ENCODE results near the gene LRTM2.

Gene LRTM2

DNA sequence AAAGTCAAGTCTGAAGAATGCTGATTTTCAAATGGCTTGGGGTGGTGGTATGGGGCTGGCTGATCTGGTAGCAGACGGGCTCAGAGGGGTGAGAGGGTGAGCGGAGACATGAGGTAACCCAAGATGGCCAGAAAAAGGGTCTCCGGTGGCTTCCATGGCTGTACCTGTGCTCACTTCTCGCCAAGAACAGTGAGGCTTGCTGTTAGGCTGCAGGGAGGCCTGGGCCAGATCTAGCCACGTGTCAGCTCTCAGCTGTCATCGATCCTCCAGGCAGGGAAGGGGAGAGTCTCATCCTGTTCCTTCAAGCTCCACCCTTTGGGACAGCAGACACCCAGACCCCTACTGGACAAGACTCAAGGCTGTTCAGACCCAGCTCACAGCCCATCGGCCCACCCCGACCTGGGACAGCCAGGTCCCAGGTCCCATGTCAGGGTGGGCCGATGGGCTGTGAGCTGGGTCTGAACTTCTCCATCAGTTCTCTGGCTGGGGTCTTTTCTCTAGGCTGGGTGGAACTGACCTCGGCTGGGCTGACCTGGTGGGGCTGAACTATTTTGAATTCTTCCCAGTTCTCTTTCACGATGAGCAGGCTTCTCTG, 9.0 kb downstream of the LRTM2 start:
- no peak for DNase-seq (ENCODE audit: low read depth in 2 of 2)

DNA sequence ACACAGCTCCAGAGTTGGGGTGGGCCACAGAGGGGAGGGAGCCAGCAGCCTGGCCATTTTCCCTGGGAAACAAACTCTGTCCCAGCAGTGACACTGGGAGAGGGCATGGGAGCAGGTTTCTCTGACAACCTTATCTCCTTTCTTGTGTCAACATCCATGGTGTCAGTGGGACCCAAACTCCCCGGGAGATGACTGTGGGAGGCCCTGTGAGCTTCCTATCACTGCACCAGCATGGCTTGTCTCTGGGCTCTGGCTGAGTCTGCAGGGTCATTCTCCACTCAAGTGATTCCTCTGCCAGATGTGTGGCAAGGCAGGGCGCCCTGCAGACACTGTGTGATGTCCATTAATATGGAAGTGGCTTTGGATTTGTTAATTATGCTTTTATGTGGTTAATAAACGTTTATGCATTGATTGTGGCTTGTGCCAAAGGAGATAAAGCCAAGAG, 10.1 kb downstream of the LRTM2 start:
- no peak for DNase-seq (ENCODE audit: low read depth in 2 of 2)

DNA sequence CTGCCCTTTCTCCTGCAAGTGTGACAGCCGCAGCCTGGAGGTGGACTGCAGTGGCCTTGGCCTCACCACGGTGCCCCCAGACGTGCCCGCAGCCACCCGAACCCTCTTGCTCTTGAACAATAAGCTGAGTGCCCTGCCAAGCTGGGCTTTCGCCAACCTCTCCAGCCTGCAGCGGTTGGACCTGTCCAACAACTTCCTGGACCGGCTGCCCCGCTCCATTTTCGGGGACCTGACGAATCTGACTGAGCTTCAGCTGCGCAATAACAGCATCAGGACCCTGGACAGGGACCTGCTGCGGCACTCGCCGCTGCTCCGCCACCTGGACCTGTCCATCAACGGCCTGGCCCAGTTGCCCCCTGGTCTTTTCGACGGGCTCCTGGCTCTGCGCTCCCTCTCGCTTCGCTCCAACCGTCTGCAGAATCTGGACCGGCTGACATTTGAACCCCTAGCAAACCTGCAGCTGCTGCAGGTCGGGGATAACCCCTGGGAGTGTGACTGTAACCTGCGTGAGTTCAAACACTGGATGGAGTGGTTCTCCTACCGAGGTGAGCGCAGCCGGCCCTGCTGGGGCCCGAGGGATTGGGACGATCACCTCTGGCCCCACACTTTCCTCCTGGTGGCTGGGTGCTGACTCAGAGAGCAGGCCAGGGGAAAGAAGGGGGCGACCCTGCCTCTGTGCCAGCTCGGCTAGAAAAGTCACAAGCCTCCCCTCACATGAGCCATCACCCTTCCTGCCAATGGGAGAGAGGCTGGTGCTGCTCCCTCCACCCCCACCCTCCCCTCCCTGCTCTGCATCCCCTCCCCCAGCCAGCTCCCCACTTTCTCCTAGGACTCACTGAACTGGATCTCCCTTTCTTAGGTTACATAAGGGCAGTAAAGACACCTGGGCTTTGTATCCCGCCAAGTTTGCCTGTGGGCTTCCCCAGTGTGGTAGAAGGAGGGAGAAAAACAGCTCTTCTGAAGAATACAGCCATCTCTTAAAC, 10.9 kb downstream of the LRTM2 start:
- peak in 1 of 2 donors; percentile 8 for DNase-seq (ENCODE audit: low read depth in 2 of 2)

DNA sequence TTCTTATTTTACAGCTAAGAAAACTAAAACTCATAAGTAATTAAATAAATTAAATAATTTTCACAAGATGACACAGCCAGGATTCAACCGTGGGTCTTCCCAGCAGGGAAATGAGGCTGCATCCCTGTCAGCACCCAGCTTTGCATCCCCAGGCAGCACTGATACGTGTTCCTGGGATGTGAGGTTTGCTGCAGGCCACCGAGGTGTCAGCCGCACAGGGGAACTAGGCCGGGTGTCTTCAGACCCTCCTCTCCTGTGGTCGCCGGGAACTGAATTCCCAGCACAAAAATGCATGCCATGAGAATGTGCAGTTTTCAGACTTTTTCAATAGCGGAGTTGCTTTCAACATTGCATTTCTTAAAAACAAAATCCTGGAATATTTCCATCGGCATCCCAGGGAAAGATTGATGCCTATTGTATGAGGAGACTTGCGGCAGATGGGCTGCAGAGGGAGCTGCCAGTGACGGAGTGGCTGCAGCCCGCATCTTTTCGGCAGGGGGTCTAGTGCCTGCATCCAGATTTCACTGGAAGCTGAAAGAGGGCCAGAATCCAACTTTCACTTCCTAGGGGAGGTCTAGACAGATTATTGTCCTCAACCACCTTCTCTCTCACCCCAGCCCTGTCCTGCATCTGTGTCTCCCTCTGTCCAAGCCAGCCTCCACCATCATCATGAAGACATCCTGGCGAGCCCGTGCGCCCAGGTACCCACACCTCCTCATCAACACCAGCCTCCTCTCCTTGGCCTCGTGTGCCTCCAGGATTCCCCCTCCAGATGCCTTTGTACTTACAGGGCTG, 12.6 kb downstream of the LRTM2 start:
- DNase-seq (ENCODE audit: low read depth in 2 of 2), result no peak

DNA sequence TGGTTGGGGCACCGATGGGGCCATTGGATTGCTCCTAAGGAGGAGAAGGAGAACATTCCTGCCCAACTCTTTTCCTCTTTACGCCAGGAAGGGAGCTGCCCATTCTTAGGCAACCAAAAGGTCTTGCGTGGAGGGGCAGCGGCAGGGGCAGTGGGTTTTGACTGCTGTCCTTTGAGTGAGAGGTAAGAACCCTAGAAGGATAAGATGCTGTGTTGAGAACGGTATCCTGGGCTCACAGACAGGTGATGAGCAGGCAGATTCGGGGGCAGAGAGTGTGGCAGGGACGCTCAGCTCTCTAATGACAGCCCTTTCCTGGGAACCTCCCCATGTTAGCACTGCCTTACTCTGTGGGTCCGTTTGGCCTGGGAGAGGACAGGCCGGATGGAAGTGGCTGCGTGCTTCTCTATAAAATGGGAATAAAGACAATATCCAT, 13.2 kb downstream of the LRTM2 start:
- DNase-seq (ENCODE audit: low read depth in 2 of 2), result no peak

DNA sequence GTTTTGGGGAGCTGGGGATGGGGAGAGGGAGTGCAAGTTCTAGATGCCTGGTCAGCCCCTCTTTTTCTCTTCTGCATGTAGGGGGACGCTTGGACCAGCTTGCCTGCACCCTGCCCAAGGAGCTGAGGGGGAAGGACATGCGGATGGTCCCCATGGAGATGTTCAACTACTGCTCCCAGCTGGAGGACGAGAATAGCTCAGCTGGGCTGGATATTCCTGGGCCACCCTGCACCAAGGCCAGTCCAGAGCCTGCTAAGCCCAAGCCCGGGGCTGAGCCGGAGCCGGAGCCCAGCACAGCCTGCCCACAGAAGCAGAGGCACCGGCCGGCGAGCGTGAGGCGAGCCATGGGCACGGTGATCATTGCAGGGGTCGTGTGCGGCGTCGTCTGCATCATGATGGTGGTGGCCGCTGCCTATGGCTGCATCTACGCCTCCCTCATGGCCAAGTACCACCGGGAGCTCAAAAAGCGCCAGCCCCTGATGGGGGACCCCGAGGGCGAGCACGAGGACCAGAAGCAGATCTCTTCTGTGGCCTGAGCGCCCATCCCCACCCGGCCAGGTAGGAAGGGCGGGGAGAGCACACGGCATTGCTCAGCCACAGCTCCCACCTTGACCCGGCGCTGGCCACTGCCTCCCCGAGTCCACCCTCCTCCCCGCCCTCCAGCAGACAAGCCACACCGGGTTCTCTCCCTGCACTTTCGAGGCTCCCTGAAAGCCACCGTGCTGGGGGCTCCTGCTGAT, 14.0 kb downstream of the LRTM2 start:
- DNase-seq (ENCODE audit: low read depth in 2 of 2), result no peak

DNA sequence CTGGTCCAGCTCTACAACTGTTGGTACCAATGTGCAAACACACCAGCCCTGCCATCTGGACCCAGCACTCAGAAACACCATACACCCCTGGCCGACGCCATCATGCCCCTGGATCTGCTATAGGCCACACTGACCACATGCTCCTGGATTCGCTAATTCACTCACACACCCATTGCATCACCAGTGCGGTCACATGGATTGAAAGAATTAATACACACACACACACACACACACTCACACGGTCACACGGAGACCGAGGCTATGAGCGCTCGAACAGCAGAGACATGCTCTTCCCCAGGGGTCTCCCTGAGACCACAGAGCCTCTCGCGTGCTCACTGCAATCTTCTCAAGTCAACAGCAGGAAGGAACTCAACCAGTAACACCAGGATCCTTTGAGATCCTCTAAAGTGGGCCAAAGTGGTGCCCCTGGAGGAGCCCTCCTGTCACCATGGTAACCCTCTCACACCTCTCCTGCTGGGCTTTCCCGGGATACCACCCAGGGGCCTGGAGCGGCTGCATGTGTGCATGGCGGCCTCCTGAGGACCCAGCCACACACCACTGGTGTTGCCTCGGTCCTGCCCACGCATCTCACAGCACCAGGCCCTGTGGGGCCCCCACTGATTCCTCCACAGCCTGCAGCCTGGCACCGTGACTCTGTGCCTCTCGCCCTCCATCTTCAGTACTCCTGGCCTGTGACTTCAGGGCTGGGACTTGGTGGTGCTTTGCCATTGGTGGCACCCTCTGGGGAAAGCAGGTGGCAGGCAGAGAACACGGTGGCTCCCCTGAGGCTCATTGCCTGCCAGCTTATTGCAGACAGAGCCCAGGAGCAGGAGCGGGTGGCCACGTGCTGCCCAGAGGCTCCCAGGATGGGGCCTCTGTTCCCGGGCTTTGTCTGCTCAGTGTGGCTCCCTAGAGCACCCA, 15.1 kb downstream of the LRTM2 start:
- DNase-seq (ENCODE audit: low read depth in 2 of 2), result no peak

DNA sequence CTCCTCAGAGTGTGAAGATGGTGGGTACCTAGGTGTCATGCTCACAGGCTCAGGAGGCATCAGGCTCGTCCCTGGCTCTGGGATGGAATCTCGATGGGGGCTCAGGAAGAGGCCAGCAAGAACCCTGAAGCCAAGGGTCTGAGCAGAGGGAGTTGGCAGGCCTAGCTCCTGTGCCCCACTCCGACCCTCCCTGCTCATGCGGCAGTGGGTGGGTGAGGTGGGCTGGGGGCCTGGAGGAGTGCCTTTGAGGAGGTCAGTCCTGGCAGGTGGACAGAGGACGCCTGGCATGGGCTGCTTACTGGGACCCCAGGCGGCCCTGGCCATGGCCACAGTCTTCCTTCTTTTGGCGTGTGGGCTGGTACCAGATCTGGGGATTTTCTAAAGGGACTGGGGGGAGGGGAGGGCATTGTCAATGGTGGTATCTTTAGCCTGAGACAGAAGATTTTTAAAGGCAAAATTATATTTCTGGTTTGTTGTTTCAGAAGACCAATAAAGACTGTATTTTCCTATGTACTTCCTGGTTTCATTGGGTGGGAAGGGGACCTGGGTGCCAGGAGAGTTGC, 16.0 kb downstream of the LRTM2 start:
- no peak for DNase-seq (ENCODE audit: low read depth in 2 of 2)

DNA sequence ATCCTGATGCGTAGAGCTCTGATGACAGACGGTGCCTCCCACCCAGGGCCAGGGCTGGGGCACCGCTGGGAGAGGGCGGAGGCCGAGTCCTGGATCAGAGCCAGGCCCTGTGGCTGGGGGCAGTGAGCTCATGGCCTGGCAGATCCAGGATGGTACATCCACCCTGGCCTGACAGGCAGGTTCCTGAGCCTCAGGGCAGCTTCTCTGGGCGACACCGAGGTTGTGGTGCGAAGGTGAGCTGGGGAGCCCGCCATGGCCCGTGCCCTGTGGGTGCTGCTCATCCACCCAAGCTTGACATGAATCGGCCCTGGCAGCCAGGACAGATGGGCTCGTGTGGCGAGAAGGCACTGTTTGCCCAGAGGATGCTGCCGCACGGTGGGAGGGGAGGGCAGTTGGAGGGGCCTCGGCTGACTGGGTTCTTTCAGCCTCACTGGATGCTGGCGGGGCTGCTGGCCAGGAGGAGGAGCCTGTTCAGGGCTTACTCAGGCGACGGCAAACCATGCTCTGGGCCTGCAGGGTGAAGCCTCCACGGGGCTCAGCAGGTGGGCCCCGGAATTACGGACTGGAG, 16.6 kb downstream of the LRTM2 start:
- no peak for DNase-seq (ENCODE audit: low read depth in 2 of 2)

DNA sequence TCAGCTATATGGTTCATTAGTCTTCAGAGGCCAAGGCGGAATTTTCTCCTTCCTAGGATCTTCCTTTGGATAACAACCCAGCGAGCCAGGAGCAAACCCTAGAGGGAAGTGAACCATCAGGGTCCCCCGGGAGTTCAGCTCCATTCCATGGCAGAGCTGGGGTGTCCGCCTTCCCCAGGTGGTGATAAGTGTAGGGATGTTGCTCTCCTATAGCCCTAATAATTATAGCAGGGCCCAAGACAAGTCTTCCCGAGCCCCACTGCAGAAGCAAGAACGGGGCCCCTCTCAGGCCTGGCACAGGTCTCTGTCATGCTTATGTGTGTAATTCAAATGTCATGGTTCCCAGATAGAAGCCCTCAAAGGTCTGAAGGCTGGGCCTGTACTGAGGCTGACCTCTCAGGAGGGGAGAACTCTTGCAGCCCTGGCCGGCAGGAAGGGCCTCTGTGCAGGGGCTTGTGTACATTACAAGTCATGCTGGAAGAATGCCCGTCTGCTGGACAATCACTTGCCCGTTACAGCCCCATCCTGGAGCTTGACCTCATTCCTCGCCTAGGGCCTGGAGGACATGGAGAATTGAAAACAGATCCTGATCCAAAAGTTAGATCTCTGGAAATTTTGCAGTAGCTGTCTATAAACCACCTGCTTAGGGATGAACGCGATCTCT, 17.3 kb downstream of the LRTM2 start:
- no peak for DNase-seq (ENCODE audit: low read depth in 2 of 2)

DNA sequence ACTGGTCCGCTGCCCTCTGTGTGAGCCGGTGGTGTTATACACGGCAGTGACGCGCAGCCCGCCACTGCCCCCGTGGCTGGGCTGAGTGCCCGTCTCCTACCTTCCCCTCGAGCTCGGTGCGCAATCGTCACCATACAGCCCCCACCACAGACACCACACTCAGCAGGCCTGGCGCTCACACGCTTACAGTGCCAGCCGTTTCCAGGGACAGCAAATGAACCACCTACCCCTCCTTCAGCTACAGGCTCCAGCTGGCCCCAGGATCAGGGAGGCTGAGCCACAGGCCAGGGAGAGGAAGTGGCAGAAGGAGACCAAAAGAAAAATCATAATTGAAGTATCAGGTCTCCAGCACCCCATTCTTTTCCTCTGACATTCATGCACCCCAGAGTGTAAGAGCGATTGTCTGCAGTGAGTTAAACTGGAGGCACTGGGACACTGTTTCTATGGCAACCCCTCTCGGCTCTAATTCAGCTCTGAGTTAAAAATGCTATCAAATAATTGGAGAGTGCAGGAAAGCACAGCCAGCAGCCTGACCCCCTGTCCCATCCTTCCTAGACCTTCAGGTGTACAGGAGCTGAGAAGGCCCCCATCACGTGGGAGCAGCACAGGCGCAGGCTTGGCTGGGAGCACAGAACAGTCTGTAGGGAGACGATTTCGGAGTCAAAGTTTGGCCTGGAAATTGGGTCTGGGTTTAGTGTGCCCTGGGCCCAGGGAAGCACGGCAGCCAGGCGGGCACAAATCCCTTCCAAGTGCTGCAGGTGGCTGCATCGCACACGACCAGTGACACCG, 18.0 kb downstream of the LRTM2 start:
- no peak for DNase-seq (ENCODE audit: low read depth in 2 of 2)

DNA sequence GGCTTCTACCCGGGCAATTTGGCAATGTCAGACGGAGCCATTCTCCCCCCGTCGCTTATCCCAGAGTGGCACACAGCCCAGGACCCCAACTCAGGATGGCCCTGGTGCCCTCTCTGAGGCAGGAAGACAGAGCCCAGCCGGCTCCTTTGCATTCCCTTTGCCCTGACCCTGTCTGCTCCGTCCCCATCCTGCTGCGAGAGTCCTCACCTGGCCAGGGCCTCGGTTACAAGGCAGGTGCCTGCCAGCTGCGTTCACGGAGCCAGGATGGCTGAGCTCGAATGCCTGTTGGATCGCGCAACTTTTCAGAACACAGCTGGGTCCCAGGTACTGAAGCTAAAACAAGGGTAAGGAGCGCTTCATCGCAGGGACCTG, 18.6 kb downstream of the LRTM2 start:
- DNase-seq (ENCODE audit: low read depth in 2 of 2), result no peak

DNA sequence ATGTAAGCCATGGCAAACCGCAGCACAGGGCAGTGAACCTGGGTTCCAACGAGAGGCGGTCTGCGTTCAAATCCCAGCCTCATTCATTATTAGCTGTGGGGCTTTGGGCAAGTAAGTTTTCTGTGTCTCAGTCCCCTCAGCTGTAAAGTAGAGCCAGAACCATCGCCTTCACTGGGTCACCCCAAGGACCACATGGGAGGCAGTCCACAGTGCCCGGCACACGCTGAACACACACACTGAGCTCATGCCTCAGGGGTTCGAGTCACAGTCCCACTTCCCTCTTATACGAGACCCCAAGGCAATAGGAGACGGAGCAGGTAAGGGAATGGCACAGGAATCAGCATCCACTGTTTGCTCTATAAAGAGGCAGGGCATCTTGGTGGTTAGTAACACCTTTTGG, 19.1 kb downstream of the LRTM2 start:
- no peak for DNase-seq (ENCODE audit: low read depth in 2 of 2)

DNA sequence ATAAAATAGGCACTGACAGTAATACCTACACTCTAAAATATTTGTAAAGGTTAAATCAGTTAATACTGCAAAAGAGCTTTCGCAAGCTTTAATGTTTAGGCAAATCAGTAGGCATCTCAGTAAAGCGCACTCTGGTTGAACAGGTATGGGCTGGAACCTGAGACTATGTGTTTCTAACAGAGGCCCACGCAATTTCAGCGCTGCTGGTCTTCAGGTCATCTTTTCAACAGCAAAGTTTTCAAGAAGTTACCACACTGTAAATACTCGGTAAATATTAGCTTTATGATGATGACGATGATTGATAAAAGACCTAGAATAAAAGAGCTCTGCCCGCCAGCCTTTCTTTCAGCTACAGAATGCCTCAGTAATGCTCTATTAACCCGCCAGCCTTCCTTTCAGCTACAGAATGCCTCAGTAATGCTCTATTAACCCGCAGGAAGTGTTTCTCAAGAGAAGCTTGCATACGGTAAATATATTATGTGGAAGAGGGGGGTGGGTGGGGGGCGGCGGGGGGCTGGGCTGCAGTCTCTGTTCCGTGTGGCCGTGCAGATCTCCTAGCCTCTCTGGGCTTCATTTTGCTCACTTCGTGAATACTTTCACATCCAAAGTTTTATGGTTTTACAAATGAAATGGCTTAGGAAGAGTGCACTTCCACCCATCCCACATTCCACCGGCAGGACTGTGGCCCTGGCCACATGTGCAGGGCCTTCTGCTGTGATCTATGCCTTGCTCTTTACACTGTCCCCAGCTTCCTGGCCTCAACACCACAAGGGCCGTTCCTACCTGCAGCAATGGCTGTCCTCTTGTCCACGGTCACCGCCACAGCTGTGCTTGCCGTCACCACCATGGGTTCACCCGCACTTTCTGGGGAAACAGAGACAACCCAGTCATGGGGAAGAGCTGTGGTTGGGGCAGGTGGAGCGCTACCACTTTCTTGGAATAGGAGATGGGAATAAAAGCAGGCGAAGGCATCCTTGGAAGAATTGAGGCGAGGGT, 19.9 kb downstream of the LRTM2 start:
- no peak for DNase-seq (ENCODE audit: low read depth in 2 of 2)

DNA sequence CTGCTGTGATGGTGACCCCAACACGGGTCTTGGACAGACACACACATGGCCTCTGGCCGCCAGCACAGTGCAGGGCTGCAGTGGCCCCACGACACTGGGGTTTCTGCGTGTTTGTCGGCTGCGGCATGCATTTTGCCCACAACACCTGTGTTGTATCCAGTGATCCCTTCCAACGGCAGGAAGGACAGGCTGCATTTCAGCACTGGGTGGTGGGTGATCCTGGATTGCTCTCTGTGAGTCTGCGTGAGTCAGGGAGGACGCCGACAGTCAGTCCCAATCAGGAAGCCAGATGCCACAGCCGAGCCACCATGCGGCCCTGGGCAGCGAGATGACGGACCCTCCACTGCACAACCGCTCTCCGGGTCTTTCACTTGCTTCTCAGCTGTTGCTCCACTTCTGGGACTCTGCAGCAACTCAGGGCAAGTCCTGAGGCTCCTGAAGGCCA, 20.6 kb downstream of the LRTM2 start:
- no peak for DNase-seq (ENCODE audit: low read depth in 2 of 2)

DNA sequence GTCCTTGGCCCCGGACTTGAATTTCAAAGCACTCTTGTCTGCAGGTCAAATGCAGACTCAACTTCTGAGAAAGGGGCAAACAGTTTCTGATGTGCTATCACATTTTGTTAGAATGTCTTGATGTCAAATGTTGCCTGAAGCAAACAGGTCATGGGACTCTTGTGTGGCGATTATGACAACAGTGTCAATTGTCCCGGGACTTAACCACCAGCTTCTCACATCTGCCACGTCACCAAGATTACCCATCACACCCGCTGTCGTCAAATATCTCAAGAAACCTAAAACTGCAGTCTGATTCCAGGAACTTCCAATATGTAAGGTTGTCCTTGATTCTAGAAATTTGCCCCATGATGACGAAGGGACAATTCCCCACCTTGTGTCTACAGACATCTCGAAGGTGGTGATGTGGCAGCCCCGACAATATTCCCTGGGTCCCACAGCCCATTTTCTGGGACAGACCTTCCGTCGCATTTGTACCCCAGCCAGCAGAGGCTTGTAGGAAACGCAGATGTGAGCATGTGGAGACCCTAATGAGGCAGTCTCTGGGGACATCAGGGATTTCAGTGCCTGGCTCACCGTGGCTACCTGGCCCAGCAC, 21.3 kb downstream of the LRTM2 start:
- DNase-seq (ENCODE audit: low read depth in 2 of 2), result no peak
